Ectodermal cell (in vitro differentiated cells): ENCODE measurements around the gene NGB.

Experiments
- H3K27ac ChIP-seq: 2 replicates; pipeline ENCODE4 v1.7.0; 2013; ENCODE audit warnings: mild to moderate bottlenecking, low read depth, low read length; ENCODE audit not compliant: insufficient read depth, poor library complexity, severe bottlenecking
- H3K27me3 ChIP-seq: 2 replicates; pipeline ENCODE4 v1.7.0; 2013; ENCODE audit warnings: mild to moderate bottlenecking, low read length; ENCODE audit not compliant: insufficient read depth, control insufficient read depth, poor library complexity, severe bottlenecking
- H3K36me3 ChIP-seq: one replicate; pipeline ENCODE4 v1.7.0; 2013; ENCODE audit warnings: low read length; ENCODE audit not compliant: control insufficient read depth, insufficient read depth
- H3K4me1 ChIP-seq: one replicate; pipeline ENCODE4 v1.7.0; 2013; ENCODE audit warnings: low read length; ENCODE audit not compliant: control insufficient read depth, insufficient read depth
- H3K4me3 ChIP-seq: 2 replicates; pipeline ENCODE4 v1.7.0; 2013; ENCODE audit warnings: low read depth, low read length, control low read depth; ENCODE audit not compliant: insufficient read depth
- H3K9me3 ChIP-seq: 2 replicates; pipeline ENCODE4 v1.7.0; 2013; ENCODE audit warnings: mild to moderate bottlenecking, low read length, moderate library complexity; ENCODE audit not compliant: control insufficient read depth
- WGBS, 2 experiments: methylation state at CpG; one replicate each; pipeline ENCODE4 v1.1.7; 2013; ENCODE audit warnings: missing lambda C conversion rate in 2 of 2; 5-methylcytosine and 5-hydroxymethylcytosine counted together

Gene NGB

DNA sequence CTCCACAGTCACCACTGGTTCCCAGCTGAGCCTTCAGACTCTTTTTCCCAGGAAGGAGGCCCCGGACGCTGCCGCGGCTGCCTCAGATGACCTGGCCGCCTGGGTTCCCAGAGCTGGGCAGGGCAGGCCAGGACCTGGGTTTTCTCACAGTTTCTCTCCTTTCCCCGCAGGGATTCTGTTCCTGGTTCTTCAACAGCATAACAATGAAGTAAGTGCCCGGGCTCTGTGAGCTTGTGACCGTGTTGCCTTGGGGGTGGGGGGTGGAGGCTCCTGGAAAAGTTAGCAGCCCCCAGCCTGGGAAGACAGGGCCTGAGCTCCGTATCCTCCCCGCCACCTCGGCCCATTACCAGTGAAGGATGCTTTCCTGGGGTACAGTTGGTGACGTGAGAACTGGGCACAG, 45.8 kb downstream of the NGB start:
- Histone ChIP-seq H3K4me1 (peaks cover 15% of the 10 kb centered on the region), H3K27ac (no peak overlapping the region), H3K36me3 (no peaks in the 10 kb centered on the region), H3K9me3 (no peaks in the 10 kb centered on the region), H3K4me3 (no peak overlapping the region), H3K27me3 (no peaks in the 10 kb centered on the region)
- WGBS, 2 experiments = 63 to 67% methylated on average over 12 of the region's 12 CpGs

DNA sequence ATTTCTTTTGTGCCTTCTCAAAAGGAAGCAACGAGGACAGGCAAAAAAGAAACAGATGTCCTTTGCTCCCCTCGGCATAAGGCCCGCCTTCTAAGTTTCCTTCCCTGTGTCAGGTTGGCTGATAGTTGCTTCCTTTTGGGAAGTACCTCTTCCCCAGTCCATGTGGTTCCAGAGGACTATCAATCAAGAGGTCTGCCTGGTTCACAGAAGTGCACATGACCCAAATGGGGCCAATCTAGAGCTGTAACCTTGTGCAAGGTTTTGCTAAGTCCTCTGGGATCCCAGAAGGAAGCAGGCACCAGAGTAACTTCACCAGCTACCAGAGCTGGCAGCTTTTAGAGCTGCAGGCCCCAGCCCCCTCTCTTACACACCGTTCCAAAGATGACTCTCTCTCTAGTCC, 46.8 kb downstream of the NGB start:
- no peaks in the 10 kb centered on the region for H3K27me3 ChIP-seq

DNA sequence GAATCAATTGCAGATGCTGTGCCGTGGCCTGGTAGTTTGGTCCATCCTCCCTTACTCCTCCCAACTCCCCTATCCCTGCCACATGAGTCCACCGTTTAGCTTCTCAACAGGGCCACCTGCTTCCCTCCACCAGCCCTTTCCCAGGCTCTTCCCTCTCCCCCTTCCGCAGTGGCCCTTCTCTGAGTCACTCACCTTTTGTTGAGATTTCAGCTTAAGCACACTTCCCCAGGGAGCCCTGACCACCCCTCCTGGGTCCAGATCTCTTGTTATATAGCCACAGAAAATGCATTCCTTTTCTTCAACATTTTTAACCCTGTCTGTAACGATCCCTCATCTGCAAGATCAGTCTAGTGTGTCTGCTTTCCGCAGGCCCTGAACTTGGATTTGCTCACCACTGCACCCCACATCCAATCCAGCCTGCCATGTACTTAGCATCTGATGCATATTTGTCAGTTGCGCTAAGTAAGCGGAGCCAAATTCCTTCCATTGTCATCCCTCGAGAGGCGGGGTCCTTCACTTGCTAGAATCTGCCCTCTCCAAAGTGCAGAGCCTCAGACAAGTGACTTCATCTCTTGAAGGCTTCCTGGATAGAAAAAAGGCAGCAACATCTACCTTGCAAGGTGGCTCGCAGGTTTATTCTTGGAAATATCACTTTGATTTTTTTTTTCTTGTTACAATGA, 48.3 kb downstream of the NGB start:
- Histone ChIP-seq H3K36me3 (no peaks in the 10 kb centered on the region), H3K9me3 (no peaks in the 10 kb centered on the region), H3K27me3 (no peaks in the 10 kb centered on the region), H3K27ac (no peak overlapping the region), H3K4me1 (peaks cover 16% of the 10 kb centered on the region), H3K4me3 (no peak overlapping the region)
- WGBS, 2 experiments = 16 to 19% methylated on average over 9 to 10 of the region's 10 CpGs

More for the DNA sequence above, 46.8 kb downstream of the NGB start:
- Histone ChIP-seq H3K9me3 (no peaks in the 10 kb centered on the region), H3K4me1 (peaks cover 16% of the 10 kb centered on the region), H3K4me3 (no peak overlapping the region), H3K36me3 (no peaks in the 10 kb centered on the region), H3K27ac (no peak overlapping the region)
- WGBS, 2 experiments = 64 to 67% methylated on average over 4 of the region's 4 CpGs

DNA sequence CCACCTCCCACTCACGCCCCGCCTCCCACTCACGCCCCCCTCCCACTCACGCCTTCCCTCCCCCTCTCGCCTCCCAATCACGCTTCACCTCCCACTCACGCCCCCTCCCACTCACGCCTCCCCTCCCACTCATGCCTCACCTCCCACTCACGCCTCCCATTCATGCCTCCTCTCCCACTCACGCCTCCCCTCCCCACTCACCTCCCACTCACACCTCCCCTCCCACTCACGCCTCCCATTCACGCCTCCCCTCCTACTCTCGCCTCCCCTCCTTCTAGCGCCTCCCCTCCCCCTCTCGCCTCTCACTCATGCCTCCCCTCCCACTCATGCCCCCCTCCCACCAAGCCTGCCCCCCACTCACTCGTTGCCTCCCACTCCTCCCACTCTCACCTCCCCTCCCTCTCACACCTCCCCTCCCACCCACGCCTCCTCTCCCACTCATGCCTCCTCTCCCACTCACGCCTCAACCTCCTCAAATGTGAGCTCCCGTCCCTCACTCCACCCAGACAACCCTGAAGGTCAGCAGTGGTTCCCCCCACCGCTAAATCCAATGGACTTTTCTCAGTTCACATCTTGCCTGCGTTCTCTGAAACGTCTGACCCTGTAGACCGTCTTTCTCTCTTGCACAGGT, 49.6 kb downstream of the NGB start:
- no peaks in the 10 kb centered on the region for H3K27me3 ChIP-seq
- no peaks in the 10 kb centered on the region for H3K36me3 ChIP-seq
- no peak overlapping the region for H3K4me3 ChIP-seq
- 78 to 80% methylated on average over 20 to 22 of the region's 23 CpGs for WGBS, 2 experiments
- H3K4me1 ChIP-seq = peaks cover 16% of the 10 kb centered on the region
- no peaks in the 10 kb centered on the region for H3K9me3 ChIP-seq
- no peak overlapping the region for H3K27ac ChIP-seq

DNA sequence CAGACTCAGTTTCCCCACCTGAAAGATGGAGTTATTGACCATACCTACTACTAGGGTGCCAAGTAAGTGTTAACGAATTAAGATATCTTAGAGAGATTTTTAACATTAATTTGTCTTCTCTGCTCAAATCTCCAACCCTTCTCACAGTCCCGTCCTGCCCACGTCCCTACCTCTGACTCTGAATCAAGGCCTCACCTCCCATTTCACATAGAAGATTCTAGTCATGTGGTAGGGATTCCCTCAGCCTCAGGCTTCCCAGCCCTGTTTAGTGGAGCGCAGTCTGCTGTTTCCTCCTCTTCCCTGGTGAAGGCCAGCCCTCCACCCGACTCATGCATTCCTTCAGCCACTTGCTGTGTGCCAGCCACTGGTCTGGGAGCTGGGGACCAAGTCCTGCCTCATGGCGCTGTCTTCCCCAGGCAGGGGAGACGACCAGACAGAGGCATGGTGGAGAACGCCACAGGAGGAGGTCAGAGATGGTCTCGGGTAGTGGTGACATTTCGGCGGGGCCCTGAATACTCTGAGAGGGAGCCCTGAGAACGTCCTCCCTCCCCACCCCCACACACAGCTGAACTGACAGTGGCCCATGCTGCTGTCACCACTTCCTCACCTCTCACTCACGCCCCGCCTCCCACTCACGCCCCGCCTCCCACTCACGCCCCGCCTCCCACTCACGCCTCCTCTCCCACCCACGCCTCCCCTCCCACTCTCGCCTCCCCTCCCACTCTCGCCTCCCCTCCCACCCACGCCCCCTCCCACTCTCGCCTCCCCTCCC, 50.6 kb downstream of the NGB start:
- H3K4me3 ChIP-seq = no peak overlapping the region
- H3K27ac ChIP-seq = no peak overlapping the region
- no peaks in the 10 kb centered on the region for H3K27me3 ChIP-seq
- 59% methylated on average over 15 of the region's 24 CpGs for whole genome bisulfite sequencing, 2 experiments
- no peaks in the 10 kb centered on the region for H3K9me3 ChIP-seq
- no peaks in the 10 kb centered on the region for H3K36me3 ChIP-seq
- peaks cover 16% of the 10 kb centered on the region for H3K4me1 ChIP-seq

DNA sequence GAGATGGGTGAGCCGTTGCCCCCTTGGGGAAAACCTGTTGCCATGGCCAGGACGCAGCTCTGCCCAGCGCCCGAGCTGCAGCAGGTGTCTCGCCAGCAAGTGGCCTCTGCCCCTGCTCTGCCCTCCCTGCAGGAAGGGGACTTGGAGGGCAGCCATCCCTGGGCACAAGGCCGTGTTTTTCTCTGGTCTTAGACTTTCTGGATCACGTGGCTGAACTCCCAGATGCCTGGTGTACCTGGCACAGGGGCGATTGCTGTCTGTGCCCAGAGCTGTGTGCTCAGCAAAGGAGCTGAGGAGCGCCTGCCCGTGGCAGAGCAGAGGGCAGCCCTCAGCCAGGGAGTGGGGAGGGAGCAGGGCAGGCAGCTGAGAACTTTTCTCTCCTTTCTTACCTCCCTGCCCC, 51.4 kb downstream of the NGB start:
- WGBS, 2 experiments = 83 to 84% methylated on average over 10 of the region's 10 CpGs
- peaks cover 16% of the 10 kb centered on the region for H3K4me1 ChIP-seq
- H3K4me3 ChIP-seq = no peak overlapping the region
- H3K36me3 ChIP-seq = no peaks in the 10 kb centered on the region
- H3K27ac ChIP-seq = no peak overlapping the region
- H3K9me3 ChIP-seq = no peaks in the 10 kb centered on the region
- H3K27me3 ChIP-seq = no peaks in the 10 kb centered on the region

DNA sequence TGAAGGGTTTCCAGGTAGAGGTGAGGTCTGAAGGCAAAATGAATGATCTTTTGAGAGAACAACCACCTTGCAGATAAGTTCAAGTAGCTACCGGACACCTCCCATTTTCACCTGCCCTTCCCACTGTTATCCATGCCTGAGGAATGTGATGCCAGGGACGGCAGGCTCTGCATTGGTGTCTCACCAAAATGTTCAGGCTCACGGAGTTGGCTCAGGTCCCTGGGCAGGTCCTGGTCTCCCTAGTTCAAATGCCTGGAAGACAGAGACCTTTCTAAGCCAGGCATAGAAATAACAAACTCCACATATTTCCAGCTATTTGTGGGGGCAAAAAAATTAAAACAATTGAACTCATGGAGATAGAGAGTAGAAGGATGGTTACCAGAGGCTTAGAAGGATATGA, 53.5 kb downstream of the NGB start:
- Histone ChIP-seq H3K4me3 (no peak overlapping the region), H3K27ac (no peak overlapping the region), H3K4me1 (peaks cover 5% of the 10 kb centered on the region), H3K27me3 (no peaks in the 10 kb centered on the region), H3K9me3 (no peaks in the 10 kb centered on the region), H3K36me3 (no peaks in the 10 kb centered on the region)
- 87 to 88% methylated on average over 3 of the region's 3 CpGs for WGBS, 2 experiments
